GM21576 (cell line): Measurements from ENCODE around the gene ARF1.
"Not testable (repeated sequence)": the region's sequence is repeated elsewhere in the genome, so short reads cannot be mapped to it uniquely, and the experiment has no call there.

Experiments used
- ATAC-seq: cut with Tn5 transposase; IDR thresholded peaks from one replicate; pipeline ENCODE4 v1.9.1; 2021; ENCODE audit warnings: mild to moderate bottlenecking, moderate library complexity; ENCODE audit not compliant: unreplicated experiment

The ARF1 gene

GRCh38 chr1:228100822-228101613, 18.5 kb downstream of the ARF1 start:
- no peak for ATAC-seq

GRCh38 chr1:228101614-228101993, 19.1 kb downstream of the ARF1 start:
- ATAC-seq = no peak

- peak; percentile 25 for ATAC-seq
These were observed 19.7 kb downstream of the ARF1 start for GRCh38 chr1:228101994-228102790.

- peak; percentile 60 for ATAC-seq
These were observed 20.5 kb downstream of the ARF1 start, which contains the start of gene C1orf35 for GRCh38 chr1:228102791-228103620. C1orf35 (minus strand) TSS chr1:228103325; CDS start chr1:228103227, 98 bp downstream.

GRCh38 chr1:228104526-228105269, 22.2 kb downstream of the ARF1 start:
- ATAC-seq = no peak

- no peak for ATAC-seq
These were observed 22.9 kb downstream of the ARF1 start for GRCh38 chr1:228105270-228105995.

- no peak for ATAC-seq
These were observed 23.7 kb downstream of the ARF1 start for GRCh38 chr1:228105996-228106799.

- ATAC-seq = no peak
These were observed 24.2 kb downstream of the ARF1 start for GRCh38 chr1:228106800-228107054.

GRCh38 chr1:228107636-228108035, 25.1 kb downstream of the ARF1 start:
- ATAC-seq = no peak

GRCh38 chr1:228108055-228108690, 25.7 kb downstream of the ARF1 start:
- no peak for ATAC-seq

GRCh38 chr1:228108742-228109072, 26.2 kb downstream of the ARF1 start:
- no peak for ATAC-seq

GRCh38 chr1:228109073-228109961, 26.8 kb downstream of the ARF1 start, which contains the start of gene MRPL55:
MRPL55 (minus strand) TSS chr1:228109299; CDS start chr1:228108260, 1,039 bp downstream.
- ATAC-seq = peak; percentile 81

- ATAC-seq = peak; percentile 5
These were observed 27.5 kb downstream of the ARF1 start for GRCh38 chr1:228109962-228110488.

GRCh38 chr1:228110556-228110955, 28.0 kb downstream of the ARF1 start:
- no peak for ATAC-seq

GRCh38 chr1:228111315-228111714, 28.8 kb downstream of the ARF1 start:
- not testable (repeated sequence) for ATAC-seq

GRCh38 chr1:228112167-228112566, 29.7 kb downstream of the ARF1 start:
- ATAC-seq = no peak

- ATAC-seq = no peak
These were observed 30.1 kb downstream of the ARF1 start for GRCh38 chr1:228112617-228113016.
